Astrocyte of the hippocampus (primary cell): ENCODE results near the gene BCL7A.

Experiments
- DNase-seq: peaks from one replicate; pipeline ENCODE4 v3.0.0; 2011; ENCODE audit warnings: low read depth, low spot score

BCL7A gene

DNA sequence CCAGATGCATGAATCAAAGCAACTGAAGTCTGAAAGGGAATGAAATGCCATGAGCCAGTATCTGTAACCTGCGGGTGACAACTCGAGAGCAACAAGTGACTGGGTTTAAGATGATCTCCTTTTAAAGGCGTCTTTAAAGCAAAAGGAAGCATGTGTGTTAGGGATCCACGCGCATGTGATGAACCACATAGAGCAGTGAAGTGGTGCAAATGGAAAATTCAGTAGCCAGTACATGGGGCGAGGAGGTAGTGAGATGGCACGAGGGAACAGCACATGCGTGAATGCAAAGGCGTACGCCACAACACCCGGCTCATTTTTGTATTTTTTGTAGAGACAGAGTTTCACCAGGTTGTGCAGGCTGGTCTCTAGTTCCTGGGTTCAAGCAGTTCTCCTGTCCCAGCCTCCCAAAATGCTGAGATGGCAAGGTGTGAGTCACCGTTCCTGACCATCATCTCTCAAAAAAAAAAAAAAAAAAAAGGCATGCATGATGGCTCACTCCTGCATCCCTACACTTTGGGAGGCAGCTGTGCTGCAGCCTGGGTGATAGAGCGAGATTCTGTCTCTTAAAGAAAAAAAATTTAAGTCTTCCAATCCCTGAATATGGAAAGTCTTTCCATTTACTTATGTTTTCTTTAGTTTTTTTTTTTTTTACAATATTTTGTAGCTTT lies 24.6 kb upstream of the BCL7A start:
- no peak for DNase-seq

DNA sequence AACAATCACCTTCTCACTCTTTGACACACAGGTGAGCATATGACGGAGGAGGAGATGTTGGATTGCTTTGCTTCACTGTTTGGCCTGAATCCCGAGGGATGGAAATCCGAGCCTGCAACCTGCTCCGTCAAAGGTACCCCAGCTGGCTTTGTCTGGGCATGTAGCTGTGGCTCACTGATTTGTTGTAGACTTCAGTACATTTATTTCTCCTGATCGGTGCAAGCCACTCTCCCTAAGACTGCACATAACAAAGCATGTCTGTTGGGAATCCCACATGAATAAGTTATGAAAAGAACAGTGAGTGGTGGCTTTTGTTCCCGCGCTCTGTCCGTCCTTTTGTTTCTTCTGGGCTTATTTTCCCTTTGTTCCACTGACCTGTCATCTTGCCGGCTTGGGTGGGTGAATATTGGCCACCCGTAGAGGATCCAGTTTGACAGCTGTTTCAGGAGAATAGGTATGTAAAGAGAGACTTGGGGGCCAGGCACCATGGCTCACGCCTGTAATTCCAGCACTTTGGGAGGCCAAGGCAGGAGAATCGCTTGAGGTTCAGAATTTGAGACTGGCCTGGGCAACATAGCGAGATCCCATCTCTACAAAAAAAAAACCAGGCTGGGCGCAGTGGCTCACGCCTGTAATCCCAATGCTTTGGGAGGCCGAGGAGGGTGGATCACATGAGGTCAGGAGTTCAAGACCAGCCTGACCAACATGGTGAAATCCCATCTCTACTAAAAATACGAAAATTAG lies 20.0 kb upstream of the BCL7A start:
- peak; percentile 30 for DNase-seq

GRCh38 chr12:122003651-122004611 lies 17.8 kb upstream of the BCL7A start:
- DNase-seq = peak; percentile 68

DNA sequence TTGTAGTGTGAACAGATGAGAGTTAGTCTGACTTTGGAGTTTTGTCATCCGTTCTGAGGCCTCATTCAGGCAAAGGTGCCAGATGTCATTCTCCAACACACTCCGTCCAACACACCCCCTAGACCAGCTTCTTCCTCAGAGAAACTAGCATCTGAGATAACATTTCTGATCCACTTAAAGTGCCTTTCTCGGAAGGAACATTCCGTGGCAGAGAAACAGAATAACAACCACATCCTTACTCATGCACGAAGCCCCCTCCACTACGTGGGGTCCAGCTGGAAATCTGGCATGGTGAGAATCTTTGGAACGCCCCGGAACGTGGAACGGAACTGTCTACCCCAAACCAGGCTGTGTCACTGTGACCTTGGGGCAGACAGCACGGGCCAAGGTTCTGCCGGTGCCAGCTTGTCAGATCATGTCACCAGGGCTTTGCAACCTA lies 17.0 kb upstream of the BCL7A start:
- DNase-seq = peak; percentile 46

DNA sequence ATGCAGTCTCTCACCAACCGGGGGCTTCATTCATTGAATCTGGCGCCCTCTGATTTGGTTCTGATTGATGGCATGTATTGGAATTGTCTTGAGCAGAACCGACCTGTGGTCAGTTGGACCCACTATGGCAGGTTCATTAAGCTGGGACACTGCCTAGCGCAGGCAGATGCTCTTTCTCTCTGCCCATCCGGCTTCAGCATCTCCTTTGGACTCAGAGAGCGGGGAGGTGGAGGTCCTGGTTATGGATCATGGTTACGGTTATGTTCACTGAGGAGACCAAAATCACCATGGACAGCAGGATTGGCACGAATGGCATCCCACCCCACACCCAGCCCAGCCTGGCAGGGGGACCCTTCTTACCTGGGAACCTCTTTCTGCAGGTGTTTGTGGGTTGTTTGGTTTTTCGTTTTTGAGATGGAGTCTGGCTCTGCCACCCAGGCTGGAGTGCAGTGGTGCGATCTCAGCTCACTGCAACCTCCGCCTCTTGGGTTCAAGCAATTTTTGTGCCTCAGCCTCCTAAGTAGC lies 16.4 kb upstream of the BCL7A start:
- DNase-seq = no peak

DNA sequence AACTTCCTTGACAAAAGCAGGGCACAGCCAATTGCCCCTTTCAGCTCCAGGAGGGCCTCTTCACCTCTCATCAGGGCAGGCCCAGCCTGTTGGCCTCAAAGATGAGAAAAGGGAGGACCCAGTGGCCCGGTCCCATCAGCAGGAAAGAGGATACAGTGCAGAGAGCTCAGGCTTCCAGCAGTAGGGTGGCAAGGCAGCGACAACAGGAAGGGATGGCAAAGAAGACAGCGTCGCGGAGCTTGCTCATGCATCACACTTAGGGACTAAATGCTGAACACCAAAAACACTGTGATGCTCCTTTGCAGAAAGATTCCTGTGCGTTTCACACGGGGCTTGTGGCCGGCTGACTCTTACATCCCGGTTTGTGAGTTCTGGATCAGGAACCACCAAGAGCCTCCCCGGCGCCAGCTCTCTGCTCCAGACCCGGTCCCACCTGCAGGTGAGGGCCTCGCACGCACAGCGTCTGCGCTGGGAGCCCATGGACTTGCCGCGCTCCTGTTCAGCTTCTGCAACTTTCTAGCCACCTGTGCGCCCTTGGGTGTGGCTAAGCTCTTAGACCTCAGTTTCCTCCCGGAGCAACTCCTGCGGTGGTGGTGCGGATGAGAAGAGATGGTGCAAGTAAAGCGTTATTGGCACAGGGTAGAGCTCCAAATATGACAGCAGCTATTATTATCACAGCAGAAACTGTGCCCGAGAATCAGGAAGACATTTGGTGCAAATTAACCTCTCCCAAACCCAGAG lies 15.3 kb upstream of the BCL7A start:
- no peak for DNase-seq

- no peak for DNase-seq
Measured at GRCh38 chr12:122009741-122010140, 11.9 kb upstream of the BCL7A start.

DNA sequence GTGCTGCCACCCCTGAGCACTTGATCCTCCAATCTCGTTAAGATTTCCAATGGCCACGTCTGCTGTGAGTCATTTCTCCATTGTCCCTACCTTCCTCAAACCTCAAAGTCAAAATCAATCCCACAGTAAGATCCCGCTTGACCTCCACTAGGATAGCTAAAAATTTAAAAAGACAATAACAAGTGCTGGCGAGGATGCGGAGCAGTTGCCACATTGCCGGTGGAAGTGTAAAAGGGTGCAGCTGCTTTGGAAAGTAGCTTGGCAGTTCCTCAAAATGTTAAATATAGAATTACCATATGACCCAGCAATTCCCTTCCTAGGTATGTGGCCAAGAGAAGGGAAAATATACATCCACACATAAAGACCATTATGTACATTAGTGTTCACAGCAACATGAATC lies 9.5 kb upstream of the BCL7A start:
- no peak for DNase-seq

DNA sequence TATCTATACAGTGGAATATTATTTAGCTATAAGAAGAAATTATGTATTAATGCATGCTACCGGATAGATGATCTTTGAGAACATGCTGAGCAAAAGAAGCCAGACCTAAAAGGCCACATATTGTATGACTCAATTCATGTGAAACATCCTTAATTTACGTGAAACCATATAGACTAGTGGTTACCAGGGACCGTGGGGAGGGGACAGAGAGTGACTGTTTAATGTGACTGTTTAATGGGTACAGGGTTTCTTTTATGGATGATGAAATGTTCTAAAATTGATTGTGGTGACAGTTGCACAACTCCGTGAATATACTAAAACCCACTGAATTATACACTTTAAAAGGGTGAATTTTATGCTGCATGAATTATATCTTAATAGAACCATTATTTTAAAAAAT lies 8.5 kb upstream of the BCL7A start:
- no peak for DNase-seq

DNA sequence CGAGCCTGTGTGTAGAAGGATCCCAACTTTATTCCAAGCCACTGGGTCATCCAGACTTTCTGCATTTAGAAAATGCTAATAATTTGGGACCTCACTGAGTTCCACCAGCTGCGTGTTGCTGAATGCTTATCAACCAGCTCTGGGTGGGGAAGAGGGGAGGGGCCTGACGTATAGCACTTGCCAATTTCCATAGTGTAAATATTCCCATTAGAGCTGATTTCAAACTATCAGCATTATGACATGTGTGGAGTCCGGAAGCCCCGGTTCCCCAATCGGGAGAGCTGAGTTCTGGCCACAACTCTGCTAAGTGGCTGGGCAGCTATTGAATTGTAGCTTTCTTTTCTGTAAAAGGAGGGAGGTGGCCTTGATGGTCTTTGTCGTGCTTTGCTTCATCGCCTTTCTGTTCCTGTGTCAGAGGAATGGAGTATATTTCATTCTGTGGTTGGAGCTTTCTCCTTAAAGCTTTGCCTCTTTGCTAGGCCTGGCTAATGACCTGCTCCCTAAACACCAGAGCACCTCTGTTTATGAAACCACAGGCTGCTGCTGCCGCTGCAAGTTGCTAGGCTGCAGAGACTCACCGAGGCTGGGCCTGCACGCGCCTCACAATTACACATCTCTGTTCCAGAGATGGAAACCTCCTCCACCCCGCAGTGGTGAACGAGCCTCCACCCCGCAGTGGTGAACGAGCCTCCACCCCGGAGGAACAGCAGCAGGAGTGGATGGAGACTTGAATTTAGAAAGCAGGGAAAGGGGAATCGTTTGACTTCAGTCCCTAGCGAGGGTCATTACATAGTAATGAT lies 7.7 kb upstream of the BCL7A start:
- no peak for DNase-seq

GRCh38 chr12:122014781-122015180 lies 6.9 kb upstream of the BCL7A start:
- DNase-seq = no peak

- DNase-seq = no peak
Measured at GRCh38 chr12:122018457-122018856, 3.2 kb upstream of the BCL7A start.

GRCh38 chr12:122018937-122019336 lies 2.7 kb upstream of the BCL7A start:
- DNase-seq = no peak

GRCh38 chr12:122020795-122021192 lies 890 bp upstream of the BCL7A start:
- DNase-seq = no peak

GRCh38 chr12:122021193-122021821 lies 377 bp upstream of the BCL7A start:
- peak; percentile 50 for DNase-seq

GRCh38 chr12:122022393-122023338 lies 982 bp downstream of the BCL7A start:
- DNase-seq = peak; percentile 64

- DNase-seq = peak; percentile 81
Measured at GRCh38 chr12:122023339-122024131, 1.9 kb downstream of the BCL7A start.
